NT2/D1 (cell line): ENCODE measurements around the gene GRID2.

ENCODE experiments used
- SUZ12 ChIP-seq: IDR thresholded peaks from 2 replicates; pipeline ENCODE4 v1.6.1; 2011; ENCODE audit not compliant: insufficient read length, insufficient read depth; ENCODE audit errors: extremely low read depth
- YY1 ChIP-seq: IDR thresholded peaks from 2 replicates; pipeline ENCODE4 v1.6.1; 2011; ENCODE audit not compliant: insufficient read length, insufficient read depth
- ZNF274 ChIP-seq: IDR thresholded peaks from 2 replicates; pipeline ENCODE4 v1.6.1; 2011; ENCODE audit warnings: mild to moderate bottlenecking, low read depth, low read length

DNA sequence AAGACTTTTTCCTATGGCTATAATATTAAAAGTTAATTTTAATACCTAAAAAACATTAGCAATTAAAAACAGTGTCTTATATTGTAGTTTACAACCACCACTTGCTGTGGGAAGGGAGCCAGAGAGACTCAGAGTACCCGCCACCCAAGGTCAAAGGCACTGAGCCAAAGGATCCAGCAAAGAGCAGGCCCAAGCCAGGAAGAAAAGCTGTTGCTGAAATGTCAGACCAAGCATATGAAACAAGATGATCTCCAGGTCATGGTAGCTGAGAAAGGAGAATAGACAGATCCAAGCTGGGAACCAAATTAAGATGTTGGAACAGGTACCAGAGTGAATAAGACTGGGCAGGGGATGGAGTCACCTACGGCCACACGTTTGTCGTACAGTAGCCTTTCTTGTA lies 1506.0 kb downstream of the GRID2 start:
- TF ChIP-seq YY1 (no peak), ZNF274 (no peak), SUZ12 (no peak)
